PC-3 (cell line): ENCODE measurements around the gene GPR15.

Experiments used
- EZH2 ChIP-seq: fragments of 300-600 bp; sonication (generic); IDR thresholded peaks from one replicate; pipeline ENCODE4 v1.6.1; 2017; ENCODE audit warnings: antibody characterized with exemption, mild to moderate bottlenecking, low read length; ENCODE audit not compliant: unreplicated experiment
- EZH2phosphoT487 ChIP-seq: fragments of 300-600 bp; sonication (generic); IDR thresholded peaks from 2 replicates; pipeline ENCODE4 v1.6.1; 2018; ENCODE audit warnings: mild to moderate bottlenecking, antibody characterized with exemption, low read length, borderline replicate concordance
- TF ChIP-seq, protein P1 (sequence below): fragments of 300-600 bp; sonication (generic); conservative IDR thresholded peaks from 2 replicates; pipeline ENCODE4 v1.5.1; 2017; ENCODE audit warnings: antibody characterized with exemption, low read depth, mild to moderate bottlenecking, low read length

DNA sequence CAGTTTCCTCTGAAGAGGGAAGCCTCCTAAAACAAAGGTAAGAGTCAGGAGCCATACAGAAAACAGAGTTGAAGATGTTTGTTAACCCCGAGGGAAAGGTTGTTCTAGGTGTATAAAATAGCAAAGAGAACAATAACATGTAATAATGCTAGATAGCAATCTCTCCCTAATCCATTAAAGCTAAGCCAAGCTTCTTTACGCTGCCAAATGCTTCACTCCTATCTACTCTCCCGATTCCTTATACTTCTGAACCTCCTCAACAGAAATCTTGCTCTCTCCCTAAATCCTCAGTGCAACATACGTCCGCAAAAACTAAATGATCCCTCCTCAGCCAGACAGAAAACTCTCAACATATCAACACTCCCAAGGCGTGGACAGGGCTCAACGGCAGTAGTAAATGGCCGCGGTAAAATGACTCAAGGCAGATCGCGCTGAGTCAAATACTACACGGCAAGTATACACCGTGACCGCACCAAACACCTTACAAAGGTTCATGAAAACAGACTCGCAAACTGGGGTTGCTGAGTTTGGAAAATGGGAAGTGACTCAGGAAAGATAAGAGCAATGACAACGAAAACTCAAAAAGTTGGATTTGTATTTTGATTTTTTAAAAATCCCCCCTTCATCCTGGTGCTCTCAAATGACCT is 9.8 kb upstream of the GPR15 start:
- TF ChIP-seq EZH2 (no peak), EZH2phosphoT487 (no peak)
- TF ChIP-seq, protein P1, sequence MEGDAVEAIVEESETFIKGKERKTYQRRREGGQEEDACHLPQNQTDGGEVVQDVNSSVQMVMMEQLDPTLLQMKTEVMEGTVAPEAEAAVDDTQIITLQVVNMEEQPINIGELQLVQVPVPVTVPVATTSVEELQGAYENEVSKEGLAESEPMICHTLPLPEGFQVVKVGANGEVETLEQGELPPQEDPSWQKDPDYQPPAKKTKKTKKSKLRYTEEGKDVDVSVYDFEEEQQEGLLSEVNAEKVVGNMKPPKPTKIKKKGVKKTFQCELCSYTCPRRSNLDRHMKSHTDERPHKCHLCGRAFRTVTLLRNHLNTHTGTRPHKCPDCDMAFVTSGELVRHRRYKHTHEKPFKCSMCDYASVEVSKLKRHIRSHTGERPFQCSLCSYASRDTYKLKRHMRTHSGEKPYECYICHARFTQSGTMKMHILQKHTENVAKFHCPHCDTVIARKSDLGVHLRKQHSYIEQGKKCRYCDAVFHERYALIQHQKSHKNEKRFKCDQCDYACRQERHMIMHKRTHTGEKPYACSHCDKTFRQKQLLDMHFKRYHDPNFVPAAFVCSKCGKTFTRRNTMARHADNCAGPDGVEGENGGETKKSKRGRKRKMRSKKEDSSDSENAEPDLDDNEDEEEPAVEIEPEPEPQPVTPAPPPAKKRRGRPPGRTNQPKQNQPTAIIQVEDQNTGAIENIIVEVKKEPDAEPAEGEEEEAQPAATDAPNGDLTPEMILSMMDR: no peak
